GM08714 (cell line): ENCODE measurements around the gene RILPL2.
"Not testable (repeated sequence)": the region's sequence is repeated elsewhere in the genome, so short reads cannot be mapped to it uniquely, and the experiment has no call there.

Source experiments
- H3K4me3 ChIP-seq: fragments of 200-500 bp; sonication (Bioruptor generic); 2 replicates; pipeline ENCODE4 v1.5.1; 2014; ENCODE audit warnings: mild to moderate bottlenecking, low read length, inconsistent platforms
- ZNF274 ChIP-seq: IDR thresholded peaks from 2 replicates; pipeline ENCODE4 v1.6.1; 2012; ENCODE audit warnings: mild to moderate bottlenecking, low read depth, low read length

Gene RILPL2

GRCh38 chr12:123435636-123436016 is 858 bp downstream of the RILPL2 start:
- H3K4me3 ChIP-seq, result peak overlapping the region; percentile 80
- TF ChIP-seq ZNF274, result no peak

GRCh38 chr12:123433615-123434014 is 2.9 kb downstream of the RILPL2 start:
- TF ChIP-seq ZNF274, result no peak
- peak overlapping the region; percentile 72; the same call in 1 of the 2 replicates for H3K4me3 ChIP-seq

DNA sequence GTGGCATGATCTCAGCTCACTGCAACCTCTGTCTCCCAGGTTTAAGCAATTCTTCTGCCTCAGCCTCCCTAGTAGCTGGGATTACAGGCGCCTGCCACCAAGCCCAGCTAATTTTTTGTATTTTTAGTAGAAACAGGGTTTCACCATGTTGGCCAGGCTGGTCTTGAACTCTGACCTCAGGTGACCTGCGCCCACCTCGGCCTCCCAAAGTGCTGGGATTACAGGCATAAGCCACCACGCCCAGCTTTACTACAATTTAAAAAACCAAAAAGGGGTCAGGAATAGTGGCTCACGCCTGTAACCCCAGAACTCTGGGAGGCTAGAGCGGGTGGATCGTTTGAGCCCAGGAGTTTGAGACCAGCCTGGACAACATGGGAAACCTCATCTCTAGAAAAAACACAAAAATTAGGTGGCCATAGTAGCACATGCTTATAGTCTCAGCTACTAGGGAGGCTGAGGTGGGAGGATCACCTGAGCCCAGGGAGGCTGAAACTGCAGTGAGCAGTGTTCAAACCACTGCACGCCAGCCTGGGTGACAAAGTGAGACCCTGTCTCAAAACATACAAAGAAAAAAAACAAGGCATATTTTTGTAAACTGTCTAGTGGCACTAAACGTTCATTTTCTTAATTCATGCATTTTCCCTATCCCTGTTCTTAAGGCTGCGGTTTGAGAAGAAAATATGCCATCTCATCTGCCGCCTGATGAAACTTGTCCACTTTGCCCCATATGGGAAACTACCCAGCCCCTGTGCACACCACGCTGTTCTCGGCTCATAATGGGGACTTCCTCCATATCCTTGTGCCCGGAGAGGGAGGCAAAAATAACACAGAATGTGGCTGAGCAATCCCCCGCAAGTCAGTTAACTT is 4.3 kb downstream of the RILPL2 start:
- H3K4me3 ChIP-seq, result peak overlapping the region; percentile 72

DNA sequence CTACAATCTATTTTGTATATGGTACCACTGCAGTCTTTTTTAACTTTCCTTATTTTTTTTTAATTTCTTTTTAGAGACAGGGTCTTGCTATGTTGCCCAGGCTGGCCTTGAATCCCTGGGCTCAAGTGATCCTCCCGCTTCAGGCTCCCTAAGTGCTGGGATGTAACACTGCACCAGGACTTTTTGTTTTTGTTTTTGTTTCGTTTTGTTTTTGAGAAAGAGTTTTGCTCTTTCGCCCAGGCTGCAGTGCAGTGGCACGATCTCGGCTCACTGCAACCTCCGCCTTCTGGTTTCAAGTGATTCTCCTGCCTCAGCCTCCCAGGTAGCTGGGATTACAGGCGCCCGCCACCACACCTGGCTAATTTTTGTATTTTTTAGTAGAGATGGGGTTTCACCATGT is 7.4 kb downstream of the RILPL2 start:
- H3K4me3 ChIP-seq, result not testable (repeated sequence)

- TF ChIP-seq ZNF274, result no peak
- H3K4me3 ChIP-seq, result no peak overlapping the region; the same call in 1 of the 2 replicates
These were observed 7.9 kb downstream of the RILPL2 start for GRCh38 chr12:123428591-123428990.

- no peak for TF ChIP-seq ZNF274
- peak overlapping the region; percentile 14; the same call in 1 of the 2 replicates for H3K4me3 ChIP-seq
These were observed 9.3 kb downstream of the RILPL2 start for GRCh38 chr12:123427036-123427769.

DNA sequence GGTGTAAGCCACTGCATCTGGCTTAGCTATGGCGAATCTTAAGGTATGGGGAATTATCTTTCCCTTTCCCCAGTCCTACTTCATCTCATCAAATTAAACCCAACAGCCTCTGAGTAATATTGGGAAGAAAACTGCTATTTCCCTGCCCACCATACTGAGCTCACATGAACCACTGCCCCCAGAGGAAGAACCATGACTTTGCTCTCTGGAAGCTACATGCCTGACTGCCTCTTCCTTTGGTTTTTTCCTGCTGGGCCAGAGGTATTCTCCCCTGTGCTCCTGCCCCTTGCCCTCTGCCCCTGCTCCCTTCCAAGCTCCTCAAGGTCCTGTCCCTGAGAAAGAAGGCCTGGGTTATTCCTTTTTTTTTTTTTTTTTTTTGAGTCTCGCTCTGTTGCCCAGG is 15.2 kb downstream of the RILPL2 start:
- H3K4me3 ChIP-seq, result no peak overlapping the region
- TF ChIP-seq ZNF274, result no peak

- H3K4me3 ChIP-seq, result no peak overlapping the region
- TF ChIP-seq ZNF274, result no peak
These were observed 26.5 kb downstream of the RILPL2 start for GRCh38 chr12:123410041-123410412.

DNA sequence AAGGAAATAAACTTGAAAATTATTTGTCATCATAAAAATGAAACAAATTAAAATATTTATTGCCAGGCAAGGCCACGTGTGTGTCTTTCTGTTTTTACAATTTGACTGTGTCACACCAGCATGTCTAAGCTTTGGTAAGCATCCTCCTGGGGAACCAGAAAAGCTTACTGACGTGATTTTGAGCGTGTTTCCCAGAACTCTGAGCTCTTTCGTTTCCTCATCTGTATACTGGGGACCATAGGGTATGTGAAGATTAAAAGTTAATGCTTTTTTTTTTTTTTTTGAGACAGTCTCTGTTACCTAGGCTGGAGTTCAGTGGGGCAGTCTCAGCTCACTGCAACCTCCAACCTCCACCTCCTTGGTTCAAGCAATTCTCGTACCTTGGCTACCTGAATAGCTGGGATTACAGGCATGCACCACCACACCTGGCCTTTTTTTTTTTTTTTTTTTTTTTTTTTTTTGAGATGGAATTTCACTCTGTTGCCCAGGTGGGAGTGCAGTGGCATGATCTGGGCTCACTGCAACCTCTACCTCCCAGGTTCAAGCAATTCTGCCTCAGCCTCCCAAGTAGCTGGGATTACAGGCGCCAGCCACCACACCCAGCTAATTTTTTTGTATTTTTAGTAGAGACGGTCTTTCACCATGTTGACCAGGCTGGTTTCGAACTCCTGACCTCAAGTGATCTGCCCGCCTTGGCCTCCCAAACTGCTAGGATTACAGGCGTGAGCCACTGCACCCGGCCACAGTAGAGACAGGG is 27.0 kb downstream of the RILPL2 start:
- H3K4me3 ChIP-seq, result not testable (repeated sequence)

GRCh38 chr12:123408619-123409018 is 27.9 kb downstream of the RILPL2 start:
- not testable (repeated sequence) for H3K4me3 ChIP-seq

DNA sequence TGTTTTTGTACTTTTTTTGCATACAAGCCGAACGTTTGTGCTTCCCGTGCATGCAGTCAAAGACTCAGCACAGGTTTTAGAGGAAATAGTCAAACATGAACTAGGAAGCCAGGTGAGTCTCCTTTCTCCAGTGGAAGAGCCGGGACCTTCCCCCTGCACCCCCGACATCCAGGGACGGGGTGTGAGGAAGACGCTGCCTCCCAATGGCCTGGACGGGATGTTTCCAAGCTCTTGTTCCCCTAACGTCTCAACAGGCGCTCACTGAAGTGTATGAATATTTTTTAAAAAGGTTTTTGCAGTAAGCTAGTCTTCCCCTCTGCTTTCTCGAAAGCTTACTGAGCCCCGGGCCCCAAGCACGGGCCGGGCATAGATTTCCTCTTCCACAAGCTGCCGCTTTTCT is 28.6 kb downstream of the RILPL2 start:
- H3K4me3 ChIP-seq, result not testable (repeated sequence)

- not testable (repeated sequence) for H3K4me3 ChIP-seq
These were observed 29.2 kb downstream of the RILPL2 start for GRCh38 chr12:123407269-123407668.

DNA sequence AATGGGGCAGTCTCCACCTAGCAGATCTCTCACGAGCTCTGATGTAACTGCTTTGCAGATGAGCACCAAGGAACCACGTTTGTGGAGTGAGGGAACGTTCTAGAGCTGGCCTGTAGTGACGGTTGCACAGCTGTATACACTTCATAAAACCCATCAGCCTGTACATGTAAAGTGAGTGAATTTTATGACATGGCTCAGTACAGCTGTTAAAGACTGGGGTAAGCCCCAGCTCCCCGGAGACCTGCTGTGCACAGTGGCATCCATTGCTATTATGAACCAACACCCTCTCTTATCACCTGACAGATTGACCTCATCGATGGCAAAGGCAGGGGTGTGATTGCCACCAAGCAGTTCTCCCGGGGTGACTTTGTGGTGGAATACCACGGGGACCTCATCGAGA is 31.9 kb downstream of the RILPL2 start:
- no peak overlapping the region for H3K4me3 ChIP-seq
- no peak for TF ChIP-seq ZNF274

DNA sequence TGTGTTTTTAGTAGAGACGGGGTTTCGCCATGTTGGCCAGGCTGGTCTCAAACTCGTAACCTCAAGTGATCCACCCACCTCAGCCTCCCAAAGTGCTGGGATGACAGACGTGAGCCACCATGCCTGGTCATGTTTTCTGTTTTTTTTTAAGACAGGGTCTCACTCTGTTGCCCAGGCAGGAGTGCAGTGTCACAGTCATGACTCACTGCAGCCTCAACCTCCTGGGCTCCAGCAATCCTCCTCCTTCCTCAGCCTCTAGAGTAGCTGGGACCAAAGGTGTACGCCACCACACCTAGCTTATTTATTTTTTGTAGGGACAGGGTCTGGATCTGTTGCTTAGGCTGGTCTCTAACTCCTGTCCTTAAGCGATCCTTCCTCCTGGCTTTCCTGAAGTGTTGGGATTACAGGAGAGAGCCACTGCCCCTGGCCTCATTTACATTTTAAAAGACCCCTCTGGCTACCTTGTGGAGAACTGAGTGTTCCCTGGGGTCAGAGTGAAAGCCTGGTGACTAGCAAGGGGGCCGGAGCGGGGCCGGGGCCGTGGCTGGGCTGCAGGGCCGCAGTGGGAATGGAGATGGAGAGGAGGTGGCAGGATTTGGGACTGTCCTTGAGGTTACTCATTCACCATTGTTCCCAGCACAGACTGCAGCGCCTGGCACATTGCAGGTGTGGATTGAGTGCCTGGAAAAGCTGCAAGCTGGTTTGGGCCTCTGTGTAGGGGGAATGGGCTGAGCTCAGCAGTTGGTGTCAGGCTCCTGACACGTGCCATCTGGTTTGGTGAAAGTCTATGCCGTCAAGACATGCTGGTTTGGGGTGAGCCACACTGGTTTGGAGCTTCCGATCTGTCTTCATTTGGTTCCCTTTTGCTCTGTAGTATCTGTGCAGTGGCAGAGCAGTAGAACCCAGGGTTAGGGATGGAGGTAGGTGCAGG is 34.5 kb downstream of the RILPL2 start:
- H3K4me3 ChIP-seq, result no peak overlapping the region
- no peak for TF ChIP-seq ZNF274
